BLaER1 (cell line): ENCODE data around the gene SUSD5.

Source experiments
- H3K27ac ChIP-seq: shearing (Covaris generic); formaldehyde crosslinking; 2 replicates; pipeline ENCODE4 v1.8.1; 2022
- H3K27me3 ChIP-seq: shearing (Covaris generic); formaldehyde crosslinking; 2 replicates; pipeline ENCODE4 v1.8.1; 2022
- H3K36me3 ChIP-seq: shearing (Covaris generic); formaldehyde crosslinking; 2 replicates; pipeline ENCODE4 v1.8.1; 2022
- H3K4me1 ChIP-seq: shearing (Covaris generic); formaldehyde crosslinking; 2 replicates; pipeline ENCODE4 v1.8.1; 2022
- H3K4me2 ChIP-seq: shearing (Covaris generic); formaldehyde crosslinking; 2 replicates; pipeline ENCODE4 v1.8.1; 2022
- H3K4me3 ChIP-seq: shearing (Covaris generic); formaldehyde crosslinking; 2 replicates; pipeline ENCODE4 v1.8.1; 2022
- H3K9ac ChIP-seq: shearing (Covaris generic); formaldehyde crosslinking; 2 replicates; pipeline ENCODE4 v1.8.1; 2022
- H3K9me3 ChIP-seq: shearing (Covaris generic); formaldehyde crosslinking; 2 replicates; pipeline ENCODE4 v1.8.1; 2022
- H4K20me1 ChIP-seq: shearing (Covaris generic); formaldehyde crosslinking; 2 replicates; pipeline ENCODE4 v1.8.1; 2022
- Cebpa-rat ChIP-seq: shearing (Covaris generic); IDR thresholded peaks from 2 replicates; pipeline ENCODE4 v1.8.1; 2022

SUSD5 gene

DNA sequence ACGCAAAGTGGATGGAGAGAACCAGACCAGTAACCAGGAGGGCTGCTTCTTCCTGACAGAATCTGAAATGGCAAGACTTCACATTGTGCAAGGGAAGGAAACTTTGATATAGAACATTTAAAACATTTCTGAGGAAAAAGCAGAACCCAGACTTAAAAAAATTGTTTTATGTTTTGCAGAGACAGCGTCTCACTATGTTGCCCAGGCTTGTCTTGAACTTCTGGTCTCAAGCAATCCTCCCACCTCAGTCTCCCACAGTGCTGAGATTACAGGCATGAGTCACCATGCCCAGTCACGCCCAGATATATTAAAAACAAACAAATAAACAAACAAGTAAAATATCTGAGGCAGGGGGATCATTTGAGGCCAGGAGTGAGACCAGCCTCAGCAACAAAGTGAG is 58.6 kb downstream of the SUSD5 start:
- no peak for TF ChIP-seq Cebpa-rat
- no peaks in the 10 kb centered on the region for H4K20me1 ChIP-seq
- H3K27ac ChIP-seq, result no peak overlapping the region
- H3K36me3 ChIP-seq, result no peaks in the 10 kb centered on the region
- H3K27me3 ChIP-seq, result no peaks in the 10 kb centered on the region
- H3K4me2 ChIP-seq, result no peak overlapping the region
- no peak overlapping the region for H3K4me3 ChIP-seq
- no peaks in the 10 kb centered on the region for H3K9me3 ChIP-seq
- no peak overlapping the region for H3K9ac ChIP-seq
- H3K4me1 ChIP-seq, result 0 out of 2 replicates have a peak, but pooled peaks cover 5% of the 10 kb centered on the region

DNA sequence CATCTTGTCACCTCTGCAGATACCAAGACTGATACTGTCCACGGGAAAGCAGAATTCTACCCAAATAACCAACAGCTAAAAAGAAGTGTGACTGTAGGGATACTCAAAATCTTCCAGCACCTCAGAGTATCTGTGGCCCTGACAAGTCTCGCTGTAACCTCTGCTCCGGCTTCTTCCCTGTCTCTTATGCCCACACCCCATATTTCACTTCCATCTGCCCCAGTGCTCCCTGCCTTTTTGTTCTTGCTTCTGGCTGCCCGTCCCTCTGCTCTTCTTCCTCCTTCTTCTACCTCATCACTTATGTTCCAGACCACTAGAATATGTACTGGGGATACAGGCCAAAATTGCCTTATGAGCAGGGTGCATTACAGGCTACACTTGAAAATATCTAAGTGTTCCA is 59.4 kb downstream of the SUSD5 start:
- H3K4me2 ChIP-seq, result no peak overlapping the region
- no peak overlapping the region for H3K4me3 ChIP-seq
- no peak overlapping the region for H3K27ac ChIP-seq
- 0 out of 2 replicates have a peak, but pooled peaks cover 4% of the 10 kb centered on the region for H3K4me1 ChIP-seq
- no peak overlapping the region for H3K9ac ChIP-seq
- H3K27me3 ChIP-seq, result no peaks in the 10 kb centered on the region
- no peaks in the 10 kb centered on the region for H3K36me3 ChIP-seq
- no peaks in the 10 kb centered on the region for H3K9me3 ChIP-seq
- no peaks in the 10 kb centered on the region for H4K20me1 ChIP-seq
- no peak for TF ChIP-seq Cebpa-rat

GRCh38 chr3:33155301-33155700 is 63.3 kb downstream of the SUSD5 start:
- Histone ChIP-seq H3K4me3 (no peak overlapping the region), H3K4me2 (no peak overlapping the region), H3K9me3 (no peaks in the 10 kb centered on the region), H3K9ac (no peak overlapping the region), H3K36me3 (no peaks in the 10 kb centered on the region), H4K20me1 (no peaks in the 10 kb centered on the region), H3K27ac (no peak overlapping the region), H3K27me3 (no peaks in the 10 kb centered on the region), H3K4me1 (no peaks in the 10 kb centered on the region)
- TF ChIP-seq Cebpa-rat, result no peak

- Histone ChIP-seq H3K4me1 (no peaks in the 10 kb centered on the region), H3K36me3 (no peaks in the 10 kb centered on the region), H3K4me3 (no peak overlapping the region), H3K9ac (no peak overlapping the region), H3K4me2 (no peak overlapping the region), H4K20me1 (no peaks in the 10 kb centered on the region), H3K9me3 (no peaks in the 10 kb centered on the region), H3K27ac (no peak overlapping the region), H3K27me3 (no peaks in the 10 kb centered on the region)
- no peak for TF ChIP-seq Cebpa-rat
Observed at GRCh38 chr3:33153782-33154181, 64.8 kb downstream of the SUSD5 start.

- H3K9me3 ChIP-seq, result no peaks in the 10 kb centered on the region
- no peaks in the 10 kb centered on the region for H4K20me1 ChIP-seq
- H3K36me3 ChIP-seq, result no peaks in the 10 kb centered on the region
- no peak overlapping the region for H3K4me3 ChIP-seq
- no peaks in the 10 kb centered on the region for H3K4me1 ChIP-seq
- no peaks in the 10 kb centered on the region for H3K27me3 ChIP-seq
- H3K9ac ChIP-seq, result no peak overlapping the region
- no peak for TF ChIP-seq Cebpa-rat
- no peak overlapping the region for H3K27ac ChIP-seq
- no peak overlapping the region for H3K4me2 ChIP-seq
Observed at GRCh38 chr3:33152363-33153360, 65.9 kb downstream of the SUSD5 start.

DNA sequence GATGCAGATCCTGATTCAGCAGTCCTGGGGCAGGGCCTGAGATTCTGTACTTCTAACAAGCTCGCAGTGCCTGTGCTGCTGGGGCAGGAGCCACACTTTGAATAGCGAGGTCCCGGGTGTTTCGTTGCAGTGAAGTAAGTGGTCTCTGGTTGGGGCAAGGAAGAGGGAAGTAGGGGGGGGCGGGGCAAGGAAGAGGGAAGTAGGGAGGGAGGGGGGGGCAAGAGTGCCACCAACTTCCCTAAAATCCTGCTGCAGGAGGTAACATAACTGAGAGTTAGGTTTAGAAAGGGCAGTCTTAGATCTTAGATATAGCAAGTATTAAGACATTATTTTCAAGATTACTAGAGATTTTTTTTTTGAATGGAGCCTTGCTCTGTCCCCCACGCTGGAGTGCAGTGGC is 69.3 kb downstream of the SUSD5 start:
- Histone ChIP-seq H3K9ac (no peak overlapping the region), H3K4me2 (no peak overlapping the region), H3K36me3 (peaks cover 20% of the 10 kb centered on the region), H3K9me3 (no peaks in the 10 kb centered on the region), H3K27me3 (no peaks in the 10 kb centered on the region), H3K27ac (no peak overlapping the region), H3K4me1 (no peaks in the 10 kb centered on the region), H4K20me1 (no peaks in the 10 kb centered on the region), H3K4me3 (no peak overlapping the region)
- TF ChIP-seq Cebpa-rat, result no peak

- TF ChIP-seq Cebpa-rat, result no peak
- Histone ChIP-seq H3K27me3 (no peaks in the 10 kb centered on the region), H3K9me3 (no peaks in the 10 kb centered on the region), H3K4me1 (no peaks in the 10 kb centered on the region), H3K9ac (no peak overlapping the region), H3K4me2 (no peak overlapping the region), H3K4me3 (no peak overlapping the region), H3K36me3 (peaks cover 45% of the 10 kb centered on the region), H4K20me1 (no peaks in the 10 kb centered on the region), H3K27ac (no peak overlapping the region)
Observed at GRCh38 chr3:33146791-33147445, 71.7 kb downstream of the SUSD5 start.

DNA sequence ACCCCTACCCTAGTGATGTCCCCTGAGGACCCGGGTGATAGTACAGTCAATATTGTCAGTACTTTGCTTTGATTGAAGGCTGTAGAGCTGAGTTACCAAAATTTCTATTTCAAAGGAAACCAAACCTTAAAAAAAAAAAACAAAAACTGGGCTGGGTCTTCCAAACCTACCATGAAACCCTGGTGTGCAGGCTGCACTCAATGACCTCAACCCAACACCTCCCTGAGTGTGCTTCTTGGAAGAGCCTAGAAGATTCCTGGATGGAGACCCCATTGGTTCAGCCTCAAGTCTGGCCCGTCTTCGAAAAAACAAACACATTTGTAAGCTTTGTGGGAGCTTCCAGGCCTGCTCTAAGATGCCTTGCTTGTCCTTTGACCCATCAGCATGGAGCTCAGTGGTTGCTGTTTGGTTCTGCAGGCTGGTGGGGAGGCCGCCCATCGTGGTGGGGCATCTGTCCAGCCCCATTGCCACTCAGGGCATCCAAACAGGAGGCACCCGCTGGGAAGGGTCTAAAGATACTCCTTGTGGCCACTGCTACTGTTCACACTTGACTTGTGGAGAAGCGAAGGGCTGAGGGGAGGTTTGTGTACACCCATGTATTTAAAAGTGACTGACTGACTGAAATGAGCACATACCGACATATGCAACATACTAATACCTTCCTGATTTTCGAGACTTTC is 72.6 kb downstream of the SUSD5 start:
- Histone ChIP-seq H3K27ac (no peak overlapping the region), H3K27me3 (no peaks in the 10 kb centered on the region), H3K4me3 (no peak overlapping the region), H3K4me2 (no peak overlapping the region), H3K36me3 (peaks cover 53% of the 10 kb centered on the region), H3K9ac (no peak overlapping the region), H4K20me1 (no peaks in the 10 kb centered on the region), H3K9me3 (no peaks in the 10 kb centered on the region), H3K4me1 (no peaks in the 10 kb centered on the region)
- TF ChIP-seq Cebpa-rat, result no peak

GRCh38 chr3:33145221-33145900 is 73.2 kb downstream of the SUSD5 start:
- Histone ChIP-seq H3K36me3 (peaks cover 59% of the 10 kb centered on the region), H3K27me3 (no peaks in the 10 kb centered on the region), H3K27ac (no peak overlapping the region), H3K9ac (no peak overlapping the region), H3K9me3 (no peaks in the 10 kb centered on the region), H3K4me2 (no peak overlapping the region), H3K4me1 (no peaks in the 10 kb centered on the region), H4K20me1 (no peaks in the 10 kb centered on the region), H3K4me3 (no peak overlapping the region)
- no peak for TF ChIP-seq Cebpa-rat
